IMR-90 (cell line): ENCODE data around the gene GUCY2C. TPM values are rescaled to one million over a fixed set of nuclear protein-coding genes. Genes with fewer than 3 reads are reported as not detected.

Experiments used
- ATAC-seq: fragments of 200-7000 bp; cut with Tn5 transposase; 2 replicates; pipeline ENCODE4 v1.9.1; 2020; ENCODE audit warnings: low read depth, mild to moderate bottlenecking, moderate library complexity
- BruUV-seq: library from RNA; stranded (reverse); fragments of 400-500 nt; replicated peaks from 2 replicates; lab custom pipeline; 2021; lab: Mats Ljungman, UMichigan
- CTCF ChIA-PET: fragments of 300-600 bp; formaldehyde crosslinking; extraction: SDS; loops from one replicate; lab custom pipeline; 2021; ENCODE audit warnings: antibody characterized with exemption; lab: Yijun Ruan, JAX
- POLR2A ChIA-PET: fragments of 300-600 bp; sonication (Branson Sonifier 250); formaldehyde crosslinking; loops from one replicate; lab custom pipeline; 2022; ENCODE audit warnings: antibody characterized with exemption; ENCODE audit not compliant: unreplicated experiment; lab: Charles Lee
- DNase-seq: peaks from one replicate; pipeline ENCODE4 v3.0.0; 2013
- H2AFZ ChIP-seq: replicated peaks from 2 replicates; pipeline ENCODE3; 2013; ENCODE audit warnings: low read length, mild to moderate bottlenecking; ENCODE audit not compliant: poor library complexity
- H2AK5ac ChIP-seq: 2 replicates; pipeline ENCODE4 v1.6.1; 2013; ENCODE audit warnings: low read depth, low read length, inconsistent platforms
- H2AK9ac ChIP-seq: replicated peaks from 2 replicates; pipeline ENCODE3; 2013; ENCODE audit warnings: mild to moderate bottlenecking, low read depth, low read length, moderate library complexity; ENCODE audit not compliant: poor library complexity
- H2BK120ac ChIP-seq: 2 replicates; pipeline ENCODE4 v1.6.1; 2013; ENCODE audit warnings: low read depth, low read length, inconsistent platforms
- H2BK15ac ChIP-seq: 3 replicates; pipeline ENCODE4 v1.6.1; 2013; ENCODE audit warnings: low read depth, low read length, inconsistent platforms
- H2BK20ac ChIP-seq: 2 replicates; pipeline ENCODE4 v1.6.1; 2013; ENCODE audit warnings: low read depth, mild to moderate bottlenecking, inconsistent platforms, low read length, moderate library complexity
- H2BK5ac ChIP-seq: 2 replicates; pipeline ENCODE4 v1.6.1; 2013; ENCODE audit warnings: mild to moderate bottlenecking, low read depth, low read length, inconsistent platforms; ENCODE audit not compliant: poor library complexity, severe bottlenecking
- H3K14ac ChIP-seq: replicated peaks from 2 replicates; pipeline ENCODE4 v1.6.1; 2013; ENCODE audit warnings: low read depth, low read length, inconsistent platforms
- H3K18ac ChIP-seq: 2 replicates; pipeline ENCODE4 v1.6.1; 2013; ENCODE audit warnings: low read depth, low read length, control low read depth
- H3K23ac ChIP-seq: 2 replicates; pipeline ENCODE4 v1.6.1; 2013; ENCODE audit warnings: low read depth, low read length, inconsistent platforms
- H3K27ac ChIP-seq: 2 replicates; pipeline ENCODE4 v1.5.1; 2013; ENCODE audit warnings: mild to moderate bottlenecking, control low read depth, low read length; ENCODE audit not compliant: insufficient read depth
- H3K27me3 ChIP-seq: 2 replicates; pipeline ENCODE4 v1.6.1; 2013; ENCODE audit warnings: low read length; ENCODE audit not compliant: control insufficient read depth, insufficient read depth
- H3K36me3 ChIP-seq: 2 replicates; pipeline ENCODE4 v1.6.1; 2013; ENCODE audit warnings: low read length, mixed read lengths; ENCODE audit not compliant: control insufficient read depth, insufficient read depth
- H3K4ac ChIP-seq: 2 replicates; pipeline ENCODE4 v1.6.1; 2013; ENCODE audit warnings: low read depth, low read length, inconsistent platforms
- H3K4me1 ChIP-seq: 2 replicates; pipeline ENCODE4 v1.6.1; 2013; ENCODE audit warnings: low read length, mixed read lengths; ENCODE audit not compliant: control insufficient read depth, insufficient read depth
- H3K4me2 ChIP-seq: 2 replicates; pipeline ENCODE4 v1.6.1; 2013; ENCODE audit warnings: low read depth, mild to moderate bottlenecking, control low read depth, low read length, moderate library complexity
- H3K4me3 ChIP-seq: 2 replicates; pipeline ENCODE4 v1.5.1; 2013; ENCODE audit warnings: low read depth, mild to moderate bottlenecking, control low read depth, low read length, moderate library complexity; ENCODE audit not compliant: insufficient read depth
- H3K56ac ChIP-seq: 2 replicates; pipeline ENCODE4 v1.6.1; 2013; ENCODE audit warnings: low read length, inconsistent platforms; ENCODE audit not compliant: insufficient read depth; ENCODE audit errors: extremely low read depth
- H3K79me1 ChIP-seq, 2 experiments: 2 replicates each; pipeline ENCODE4 v1.6.1; 2013; ENCODE audit warnings: low read length in 2 of 2, inconsistent platforms in 1 of 2, low read depth in 1 of 2
- H3K9ac ChIP-seq: 2 replicates; pipeline ENCODE4 v1.6.1; 2013; ENCODE audit warnings: low read depth, low read length, control low read depth
- H3K9me1 ChIP-seq: 2 replicates; pipeline ENCODE4 v1.6.1; 2013; ENCODE audit warnings: low read length, inconsistent platforms; ENCODE audit not compliant: insufficient read depth
- H3K9me3 ChIP-seq: 2 replicates; pipeline ENCODE4 v1.6.1; 2013; ENCODE audit warnings: low read length; ENCODE audit not compliant: control insufficient read depth, insufficient read depth
- H4K20me1 ChIP-seq: 2 replicates; pipeline ENCODE4 v1.6.1; 2013; ENCODE audit warnings: low read length, inconsistent platforms; ENCODE audit not compliant: insufficient read depth
- H4K5ac ChIP-seq: 2 replicates; pipeline ENCODE4 v1.6.1; 2013; ENCODE audit warnings: mild to moderate bottlenecking, low read depth, low read length, control low read depth
- H4K8ac ChIP-seq, 2 experiments: 2 replicates each; pipeline ENCODE4 v1.6.1; 2013; ENCODE audit warnings: low read depth in 2 of 2, low read length in 2 of 2, control low read depth in 1 of 2, inconsistent platforms in 1 of 2
- H4K91ac ChIP-seq: 2 replicates; pipeline ENCODE4 v1.6.1; 2013; ENCODE audit warnings: low read depth, low read length, inconsistent platforms; ENCODE audit not compliant: insufficient read depth
- MAZ ChIP-seq: IDR thresholded peaks from 2 replicates; pipeline ENCODE4 v1.6.1; 2012; ENCODE audit warnings: low read depth, mild to moderate bottlenecking, low read length, improper control_type of control experiment, moderate library complexity, borderline replicate concordance
- RFX5 ChIP-seq: IDR thresholded peaks from 2 replicates; pipeline ENCODE4 v1.8.0; 2012; ENCODE audit warnings: low read depth, mild to moderate bottlenecking, low read length, moderate library complexity
- WGBS, 2 experiments: methylation state at CpG; one replicate each; pipeline versions ENCODE4 v1.1.5 to v1.1.7; 2013; ENCODE audit warnings: missing lambda C conversion rate in 2 of 2; ENCODE audit not compliant: insufficient read length in 1 of 2; ENCODE audit errors: extremely low coverage in 2 of 2; 5-methylcytosine and 5-hydroxymethylcytosine counted together
- dilution Hi-C: fragments of 300-500 bp; cut with HindIII; formaldehyde crosslinking; loops from one replicate; pipeline ENCODE4 v1.14.3; 2018; ENCODE audit warnings: low sequenced_read_pairs; ENCODE audit not compliant: unreplicated experiment
- in situ Hi-C: fragments of 300-500 bp; cut with MboI; formaldehyde crosslinking; loops from 3 replicates; pipeline ENCODE4 v1.14.3; 2019; ENCODE audit warnings: low sequenced_read_pairs, inconsistent platforms, mixed read lengths
- intact Hi-C: fragments of 100-400 bp; cut with micrococcal nuclease; formaldehyde crosslinking; loops from 2 replicates; pipeline ENCODE4 v1.10.0; 2022
- polyA plus RNA-seq, 3 experiments: library from polyadenylated mRNA; depleted of rRNA; stranded (reverse); fragments of >200 nt; gene quantifications; 2 replicates each; pipeline ENCODE4 v1.2.3, GENCODE V29; 2012; ENCODE audit warnings: low replicate concordance in 1 of 3
- total RNA-seq: library from RNA; depleted of rRNA; stranded (reverse); fragments of >200 nt; gene quantifications from 2 replicates; pipeline ENCODE4 v1.2.3, GENCODE V29; 2012
- TF ChIP-seq, protein P1 (sequence below): fragments of 150-350 bp; IDR thresholded peaks from 2 replicates; pipeline ENCODE4 v1.6.1; 2017; ENCODE audit warnings: mild to moderate bottlenecking, antibody characterized with exemption, low read length, low read depth

The GUCY2C gene
- total and polyA plus RNA-seq, 2 of the 4 experiments (the other 2 are of a cell fraction) = not detected

DNA sequence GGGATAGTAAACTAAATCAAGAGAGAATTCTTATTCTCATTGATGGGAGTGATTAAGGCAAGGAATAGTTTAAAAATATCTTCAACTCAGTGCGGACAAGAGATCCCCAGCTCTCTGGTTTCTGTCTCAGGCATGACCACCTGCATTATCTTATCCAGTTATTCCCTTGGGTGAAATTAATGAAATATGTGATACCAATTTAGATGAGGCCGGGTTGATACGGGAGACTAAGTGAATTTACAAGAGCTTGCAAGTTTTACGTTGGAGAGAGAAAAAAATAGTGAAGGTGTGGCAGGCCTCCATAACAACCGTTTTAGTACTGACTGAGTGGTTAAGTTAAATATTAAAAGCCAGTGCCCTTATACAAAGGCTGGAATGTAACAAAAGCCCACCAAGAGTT, 67.6 kb downstream of the GUCY2C start:
- no peak overlapping the region for H4K91ac ChIP-seq
- dilution Hi-C loops = no loop called here

More for the DNA sequence above, 67.6 kb downstream of the GUCY2C start:
- Histone ChIP-seq H4K5ac (no peak overlapping the region), H3K4me3 (no peak overlapping the region), H3K9ac (no peak overlapping the region), H2BK20ac (no peak overlapping the region), H2AK9ac (no peak overlapping the region), H3K9me1 (no peaks in the 10 kb centered on the region), H3K27ac (no peak overlapping the region), H2BK5ac (no peak overlapping the region), H2BK15ac (no peak overlapping the region), H3K56ac (no peak overlapping the region), H3K27me3 (no peaks in the 10 kb centered on the region), H3K36me3 (no peaks in the 10 kb centered on the region), H3K79me1 (no peaks in the 10 kb centered on the region), H3K9me3 (no peaks in the 10 kb centered on the region), H3K14ac (no peak overlapping the region), H3K23ac (no peak overlapping the region), H2BK120ac (no peak overlapping the region), H2AFZ (no peak overlapping the region), H4K20me1 (no peaks in the 10 kb centered on the region), H3K4me1 (no peaks in the 10 kb centered on the region), H2AK5ac (no peak overlapping the region), H4K8ac (no peak overlapping the region), H3K4ac (no peak overlapping the region), H3K18ac (no peak overlapping the region), H3K4me2 (no peak overlapping the region)
- DNase-seq (no peak), ATAC-seq (no peak)
- ChIA-PET CTCF (interaction anchor here (0.6 to 1.2 kb wide), 3 partner anchors 16 to 592 kb away, joined by 3 read pairs; partner anchors contain the start of gene RERG), POLR2A (no interaction called here)
- BruUV-seq = no TSS peak
- intact Hi-C loops = no loop called here
- TF ChIP-seq MAZ (no peak), RFX5 (no peak)
- TF ChIP-seq, protein P1, sequence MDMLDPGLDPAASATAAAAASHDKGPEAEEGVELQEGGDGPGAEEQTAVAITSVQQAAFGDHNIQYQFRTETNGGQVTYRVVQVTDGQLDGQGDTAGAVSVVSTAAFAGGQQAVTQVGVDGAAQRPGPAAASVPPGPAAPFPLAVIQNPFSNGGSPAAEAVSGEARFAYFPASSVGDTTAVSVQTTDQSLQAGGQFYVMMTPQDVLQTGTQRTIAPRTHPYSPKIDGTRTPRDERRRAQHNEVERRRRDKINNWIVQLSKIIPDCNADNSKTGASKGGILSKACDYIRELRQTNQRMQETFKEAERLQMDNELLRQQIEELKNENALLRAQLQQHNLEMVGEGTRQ = no peak
- WGBS, 2 experiments = 58% methylated on average over 3 of the region's 5 CpGs; no CpG with 5 or more reads in 1 of the 2 experiments
- in situ Hi-C loops = no loop called here
